PC-9 (cell line): Measurements from ENCODE around the gene CGB1.

Experiments used
- EZH2 ChIP-seq: fragments of 200-600 bp; sonication (generic); IDR thresholded peaks from 2 replicates; pipeline ENCODE4 v1.8.0; 2017; ENCODE audit warnings: antibody characterized with exemption, low read depth
- TF ChIP-seq, protein P1 (sequence below): fragments of 200-600 bp; sonication (generic); conservative IDR thresholded peaks from 2 replicates; pipeline ENCODE4 v1.6.1; 2017; ENCODE audit warnings: mixed run types, antibody characterized with exemption, mild to moderate bottlenecking, moderate library complexity

- TF ChIP-seq, protein P1, sequence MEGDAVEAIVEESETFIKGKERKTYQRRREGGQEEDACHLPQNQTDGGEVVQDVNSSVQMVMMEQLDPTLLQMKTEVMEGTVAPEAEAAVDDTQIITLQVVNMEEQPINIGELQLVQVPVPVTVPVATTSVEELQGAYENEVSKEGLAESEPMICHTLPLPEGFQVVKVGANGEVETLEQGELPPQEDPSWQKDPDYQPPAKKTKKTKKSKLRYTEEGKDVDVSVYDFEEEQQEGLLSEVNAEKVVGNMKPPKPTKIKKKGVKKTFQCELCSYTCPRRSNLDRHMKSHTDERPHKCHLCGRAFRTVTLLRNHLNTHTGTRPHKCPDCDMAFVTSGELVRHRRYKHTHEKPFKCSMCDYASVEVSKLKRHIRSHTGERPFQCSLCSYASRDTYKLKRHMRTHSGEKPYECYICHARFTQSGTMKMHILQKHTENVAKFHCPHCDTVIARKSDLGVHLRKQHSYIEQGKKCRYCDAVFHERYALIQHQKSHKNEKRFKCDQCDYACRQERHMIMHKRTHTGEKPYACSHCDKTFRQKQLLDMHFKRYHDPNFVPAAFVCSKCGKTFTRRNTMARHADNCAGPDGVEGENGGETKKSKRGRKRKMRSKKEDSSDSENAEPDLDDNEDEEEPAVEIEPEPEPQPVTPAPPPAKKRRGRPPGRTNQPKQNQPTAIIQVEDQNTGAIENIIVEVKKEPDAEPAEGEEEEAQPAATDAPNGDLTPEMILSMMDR, result no peak
- TF ChIP-seq EZH2, result no peak
Observed at GRCh38 chr19:49067554-49067953, 30.9 kb upstream of the CGB1 start.
